IMR-90 (cell line): ENCODE data around the gene OR10H1. TPM values are rescaled to one million over a fixed set of nuclear protein-coding genes. Genes with fewer than 3 reads are reported as not detected.

Source experiments
- ATAC-seq: fragments of 200-7000 bp; cut with Tn5 transposase; 2 replicates; pipeline ENCODE4 v1.9.1; 2020; ENCODE audit warnings: low read depth, mild to moderate bottlenecking, moderate library complexity
- BruUV-seq: library from RNA; stranded (reverse); fragments of 400-500 nt; replicated peaks from 2 replicates; lab custom pipeline; 2021; lab: Mats Ljungman, UMichigan
- CTCF ChIA-PET: fragments of 300-600 bp; formaldehyde crosslinking; extraction: SDS; loops from one replicate; lab custom pipeline; 2021; ENCODE audit warnings: antibody characterized with exemption; lab: Yijun Ruan, JAX
- POLR2A ChIA-PET: fragments of 300-600 bp; sonication (Branson Sonifier 250); formaldehyde crosslinking; loops from one replicate; lab custom pipeline; 2022; ENCODE audit warnings: antibody characterized with exemption; ENCODE audit not compliant: unreplicated experiment; lab: Charles Lee
- DNase-seq: peaks from one replicate; pipeline ENCODE4 v3.0.0; 2013
- H2AFZ ChIP-seq: replicated peaks from 2 replicates; pipeline ENCODE3; 2013; ENCODE audit warnings: low read length, mild to moderate bottlenecking; ENCODE audit not compliant: poor library complexity
- H2AK5ac ChIP-seq: 2 replicates; pipeline ENCODE4 v1.6.1; 2013; ENCODE audit warnings: low read depth, low read length, inconsistent platforms
- H2AK9ac ChIP-seq: replicated peaks from 2 replicates; pipeline ENCODE3; 2013; ENCODE audit warnings: mild to moderate bottlenecking, low read depth, low read length, moderate library complexity; ENCODE audit not compliant: poor library complexity
- H2BK120ac ChIP-seq: 2 replicates; pipeline ENCODE4 v1.6.1; 2013; ENCODE audit warnings: low read depth, low read length, inconsistent platforms
- H2BK15ac ChIP-seq: 3 replicates; pipeline ENCODE4 v1.6.1; 2013; ENCODE audit warnings: low read depth, low read length, inconsistent platforms
- H2BK20ac ChIP-seq: 2 replicates; pipeline ENCODE4 v1.6.1; 2013; ENCODE audit warnings: low read depth, mild to moderate bottlenecking, inconsistent platforms, low read length, moderate library complexity
- H2BK5ac ChIP-seq: 2 replicates; pipeline ENCODE4 v1.6.1; 2013; ENCODE audit warnings: mild to moderate bottlenecking, low read depth, low read length, inconsistent platforms; ENCODE audit not compliant: poor library complexity, severe bottlenecking
- H3K14ac ChIP-seq: replicated peaks from 2 replicates; pipeline ENCODE4 v1.6.1; 2013; ENCODE audit warnings: low read depth, low read length, inconsistent platforms
- H3K18ac ChIP-seq: 2 replicates; pipeline ENCODE4 v1.6.1; 2013; ENCODE audit warnings: low read depth, low read length, control low read depth
- H3K23ac ChIP-seq: 2 replicates; pipeline ENCODE4 v1.6.1; 2013; ENCODE audit warnings: low read depth, low read length, inconsistent platforms
- H3K27ac ChIP-seq: 2 replicates; pipeline ENCODE4 v1.5.1; 2013; ENCODE audit warnings: mild to moderate bottlenecking, control low read depth, low read length; ENCODE audit not compliant: insufficient read depth
- H3K27me3 ChIP-seq: 2 replicates; pipeline ENCODE4 v1.6.1; 2013; ENCODE audit warnings: low read length; ENCODE audit not compliant: control insufficient read depth, insufficient read depth
- H3K36me3 ChIP-seq: 2 replicates; pipeline ENCODE4 v1.6.1; 2013; ENCODE audit warnings: low read length, mixed read lengths; ENCODE audit not compliant: control insufficient read depth, insufficient read depth
- H3K4ac ChIP-seq: 2 replicates; pipeline ENCODE4 v1.6.1; 2013; ENCODE audit warnings: low read depth, low read length, inconsistent platforms
- H3K4me1 ChIP-seq: 2 replicates; pipeline ENCODE4 v1.6.1; 2013; ENCODE audit warnings: low read length, mixed read lengths; ENCODE audit not compliant: control insufficient read depth, insufficient read depth
- H3K4me2 ChIP-seq: 2 replicates; pipeline ENCODE4 v1.6.1; 2013; ENCODE audit warnings: low read depth, mild to moderate bottlenecking, control low read depth, low read length, moderate library complexity
- H3K4me3 ChIP-seq: 2 replicates; pipeline ENCODE4 v1.5.1; 2013; ENCODE audit warnings: low read depth, mild to moderate bottlenecking, control low read depth, low read length, moderate library complexity; ENCODE audit not compliant: insufficient read depth
- H3K56ac ChIP-seq: 2 replicates; pipeline ENCODE4 v1.6.1; 2013; ENCODE audit warnings: low read length, inconsistent platforms; ENCODE audit not compliant: insufficient read depth; ENCODE audit errors: extremely low read depth
- H3K79me1 ChIP-seq, 2 experiments: 2 replicates each; pipeline ENCODE4 v1.6.1; 2013; ENCODE audit warnings: low read length in 2 of 2, inconsistent platforms in 1 of 2, low read depth in 1 of 2
- H3K9ac ChIP-seq: 2 replicates; pipeline ENCODE4 v1.6.1; 2013; ENCODE audit warnings: low read depth, low read length, control low read depth
- H3K9me1 ChIP-seq: 2 replicates; pipeline ENCODE4 v1.6.1; 2013; ENCODE audit warnings: low read length, inconsistent platforms; ENCODE audit not compliant: insufficient read depth
- H3K9me3 ChIP-seq: 2 replicates; pipeline ENCODE4 v1.6.1; 2013; ENCODE audit warnings: low read length; ENCODE audit not compliant: control insufficient read depth, insufficient read depth
- H4K20me1 ChIP-seq: 2 replicates; pipeline ENCODE4 v1.6.1; 2013; ENCODE audit warnings: low read length, inconsistent platforms; ENCODE audit not compliant: insufficient read depth
- H4K5ac ChIP-seq: 2 replicates; pipeline ENCODE4 v1.6.1; 2013; ENCODE audit warnings: mild to moderate bottlenecking, low read depth, low read length, control low read depth
- H4K8ac ChIP-seq, 2 experiments: 2 replicates each; pipeline ENCODE4 v1.6.1; 2013; ENCODE audit warnings: low read depth in 2 of 2, low read length in 2 of 2, control low read depth in 1 of 2, inconsistent platforms in 1 of 2
- H4K91ac ChIP-seq: 2 replicates; pipeline ENCODE4 v1.6.1; 2013; ENCODE audit warnings: low read depth, low read length, inconsistent platforms; ENCODE audit not compliant: insufficient read depth
- CEBPB ChIP-seq: IDR thresholded peaks from 2 replicates; pipeline ENCODE4 v1.6.1; 2012; ENCODE audit warnings: low read depth, low read length, improper control_type of control experiment
- NFE2L2 ChIP-seq: fragments of 150-350 bp; IDR thresholded peaks from 2 replicates; pipeline ENCODE4 v1.6.1; 2016; ENCODE audit warnings: low read depth, mild to moderate bottlenecking, low read length
- POLR2A ChIP-seq: IDR thresholded peaks from 2 replicates; pipeline ENCODE4 v1.6.1; 2012; ENCODE audit warnings: mild to moderate bottlenecking, low read depth, low read length
- WGBS, 2 experiments: methylation state at CpG; one replicate each; pipeline versions ENCODE4 v1.1.5 to v1.1.7; 2013; ENCODE audit warnings: missing lambda C conversion rate in 2 of 2; ENCODE audit not compliant: insufficient read length in 1 of 2; ENCODE audit errors: extremely low coverage in 2 of 2; 5-methylcytosine and 5-hydroxymethylcytosine counted together
- dilution Hi-C: fragments of 300-500 bp; cut with HindIII; formaldehyde crosslinking; loops from one replicate; pipeline ENCODE4 v1.14.3; 2018; ENCODE audit warnings: low sequenced_read_pairs; ENCODE audit not compliant: unreplicated experiment
- in situ Hi-C: fragments of 300-500 bp; cut with MboI; formaldehyde crosslinking; loops from 3 replicates; pipeline ENCODE4 v1.14.3; 2019; ENCODE audit warnings: low sequenced_read_pairs, inconsistent platforms, mixed read lengths
- intact Hi-C: fragments of 100-400 bp; cut with micrococcal nuclease; formaldehyde crosslinking; loops from 2 replicates; pipeline ENCODE4 v1.10.0; 2022
- polyA plus RNA-seq, 3 experiments: library from polyadenylated mRNA; depleted of rRNA; stranded (reverse); fragments of >200 nt; gene quantifications; 2 replicates each; pipeline ENCODE4 v1.2.3, GENCODE V29; 2012; ENCODE audit warnings: low replicate concordance in 1 of 3
- total RNA-seq: library from RNA; depleted of rRNA; stranded (reverse); fragments of >200 nt; gene quantifications from 2 replicates; pipeline ENCODE4 v1.2.3, GENCODE V29; 2012
- TF ChIP-seq, protein P1 (sequence below): fragments of 150-350 bp; IDR thresholded peaks from 2 replicates; pipeline ENCODE4 v1.6.1; 2017; ENCODE audit warnings: mild to moderate bottlenecking, antibody characterized with exemption, low read length, low read depth
- TF ChIP-seq, protein P2 (sequence below): conservative IDR thresholded peaks from 2 replicates; pipeline ENCODE4 v1.5.1; 2012; ENCODE audit warnings: mild to moderate bottlenecking, low read depth, low read length, improper control_type of control experiment

Gene OR10H1
- total and polyA plus RNA-seq, 2 of the 4 experiments (the other 2 are of a cell fraction) = not detected

DNA sequence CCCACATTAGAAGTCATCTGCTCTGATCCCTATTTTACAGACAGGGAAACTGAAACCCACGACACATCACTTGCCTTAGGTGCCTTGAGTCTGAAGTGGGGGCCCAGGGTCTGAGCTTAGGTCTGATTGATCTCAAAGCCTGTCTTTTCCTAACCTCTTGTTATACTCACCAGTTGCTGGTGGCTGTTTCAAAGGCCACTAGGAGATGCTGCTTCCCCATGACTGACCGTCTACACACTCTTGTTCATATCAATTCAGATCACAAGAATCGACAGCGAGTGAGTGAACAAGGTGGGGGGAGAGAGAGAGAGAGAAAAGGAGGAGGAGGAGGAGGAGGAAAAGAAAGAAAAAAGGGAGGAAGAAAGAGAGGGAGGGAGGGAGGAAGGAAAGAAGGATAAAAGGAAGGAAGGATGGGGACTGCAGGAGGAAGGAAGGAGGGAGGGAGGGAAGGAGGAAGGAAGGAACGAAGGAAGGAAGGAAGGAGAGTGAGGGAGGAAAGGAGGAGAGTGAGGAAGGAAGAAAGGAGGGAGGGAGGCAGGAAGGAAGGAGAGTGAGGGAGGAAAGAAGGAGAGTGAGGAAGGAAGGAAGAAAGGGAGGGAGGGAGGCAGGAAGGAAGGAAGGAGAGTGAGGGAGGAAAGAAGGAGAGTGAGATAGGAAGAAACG, 3.3 kb downstream of the OR10H1 start:
- Histone ChIP-seq H3K27me3 (no peaks in the 10 kb centered on the region), H3K4ac (no peak overlapping the region), H3K23ac (no peak overlapping the region), H2AK5ac (no peak overlapping the region), H3K18ac (no peak overlapping the region), H2BK5ac (no peak overlapping the region), H3K4me3 (no peak overlapping the region), H3K36me3 (no peaks in the 10 kb centered on the region), H2AK9ac (no peak overlapping the region), H3K9me3 (peaks cover 13% of the 10 kb centered on the region; the same call in 1 of the 2 replicates), H4K20me1 (no peaks in the 10 kb centered on the region), H3K56ac (no peak overlapping the region), H3K27ac (no peak overlapping the region), H4K8ac (no peak overlapping the region), H3K4me1 (no peaks in the 10 kb centered on the region), H2BK120ac (no peak overlapping the region), H3K9me1 (no peaks in the 10 kb centered on the region), H4K91ac (no peak overlapping the region), H2BK15ac (no peak overlapping the region), H2AFZ (no peak overlapping the region), H3K14ac (no peak overlapping the region), H3K9ac (no peak overlapping the region), H3K79me1 (no peaks in the 10 kb centered on the region), H4K5ac (no peak overlapping the region), H2BK20ac (no peak overlapping the region), H3K4me2 (no peak overlapping the region)
- no peak for DNase-seq
- TF ChIP-seq CEBPB (no peak), NFE2L2 (no peak), POLR2A (no peak)
- TF ChIP-seq, protein P1, sequence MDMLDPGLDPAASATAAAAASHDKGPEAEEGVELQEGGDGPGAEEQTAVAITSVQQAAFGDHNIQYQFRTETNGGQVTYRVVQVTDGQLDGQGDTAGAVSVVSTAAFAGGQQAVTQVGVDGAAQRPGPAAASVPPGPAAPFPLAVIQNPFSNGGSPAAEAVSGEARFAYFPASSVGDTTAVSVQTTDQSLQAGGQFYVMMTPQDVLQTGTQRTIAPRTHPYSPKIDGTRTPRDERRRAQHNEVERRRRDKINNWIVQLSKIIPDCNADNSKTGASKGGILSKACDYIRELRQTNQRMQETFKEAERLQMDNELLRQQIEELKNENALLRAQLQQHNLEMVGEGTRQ = no peak
- TF ChIP-seq, protein P2, sequence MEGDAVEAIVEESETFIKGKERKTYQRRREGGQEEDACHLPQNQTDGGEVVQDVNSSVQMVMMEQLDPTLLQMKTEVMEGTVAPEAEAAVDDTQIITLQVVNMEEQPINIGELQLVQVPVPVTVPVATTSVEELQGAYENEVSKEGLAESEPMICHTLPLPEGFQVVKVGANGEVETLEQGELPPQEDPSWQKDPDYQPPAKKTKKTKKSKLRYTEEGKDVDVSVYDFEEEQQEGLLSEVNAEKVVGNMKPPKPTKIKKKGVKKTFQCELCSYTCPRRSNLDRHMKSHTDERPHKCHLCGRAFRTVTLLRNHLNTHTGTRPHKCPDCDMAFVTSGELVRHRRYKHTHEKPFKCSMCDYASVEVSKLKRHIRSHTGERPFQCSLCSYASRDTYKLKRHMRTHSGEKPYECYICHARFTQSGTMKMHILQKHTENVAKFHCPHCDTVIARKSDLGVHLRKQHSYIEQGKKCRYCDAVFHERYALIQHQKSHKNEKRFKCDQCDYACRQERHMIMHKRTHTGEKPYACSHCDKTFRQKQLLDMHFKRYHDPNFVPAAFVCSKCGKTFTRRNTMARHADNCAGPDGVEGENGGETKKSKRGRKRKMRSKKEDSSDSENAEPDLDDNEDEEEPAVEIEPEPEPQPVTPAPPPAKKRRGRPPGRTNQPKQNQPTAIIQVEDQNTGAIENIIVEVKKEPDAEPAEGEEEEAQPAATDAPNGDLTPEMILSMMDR = no peak
- intact Hi-C loops (no loop called here), in situ Hi-C loops (no loop called here), dilution Hi-C loops (no loop called here)
- BruUV-seq = no TSS peak
- 0% methylated on average over 1 of the region's 6 CpGs; no CpG with 5 or more reads in 1 of the 2 experiments for WGBS, 2 experiments
- no peak for ATAC-seq
- POLR2A ChIA-PET = no interaction called here
- CTCF ChIA-PET = no interaction called here
